IMR-90 (cell line): ENCODE results near the gene SLC4A5.

Source experiments
- CTCF ChIP-seq: conservative IDR thresholded peaks from 2 replicates; pipeline ENCODE4 v1.5.1; 2012; ENCODE audit warnings: mild to moderate bottlenecking, low read depth, low read length, improper control_type of control experiment
- ELK1 ChIP-seq: fragments of 150-350 bp; IDR thresholded peaks from 2 replicates; pipeline ENCODE4 v1.6.1; 2016; ENCODE audit warnings: low read depth, mild to moderate bottlenecking, low read length, moderate library complexity, borderline replicate concordance
- MAFK ChIP-seq: IDR thresholded peaks from 2 replicates; pipeline ENCODE4 v1.6.1; 2012; ENCODE audit warnings: low read depth, low read length, improper control_type of control experiment
- MAZ ChIP-seq: IDR thresholded peaks from 2 replicates; pipeline ENCODE4 v1.6.1; 2012; ENCODE audit warnings: low read depth, mild to moderate bottlenecking, low read length, improper control_type of control experiment, moderate library complexity, borderline replicate concordance
- MXI1 ChIP-seq: IDR thresholded peaks from 2 replicates; pipeline ENCODE4 v1.6.1; 2012; ENCODE audit warnings: low read depth, mild to moderate bottlenecking, low read length, moderate library complexity, borderline replicate concordance
- NFE2L2 ChIP-seq: fragments of 150-350 bp; IDR thresholded peaks from 2 replicates; pipeline ENCODE4 v1.6.1; 2016; ENCODE audit warnings: low read depth, mild to moderate bottlenecking, low read length
- POLR2A ChIP-seq: IDR thresholded peaks from 2 replicates; pipeline ENCODE4 v1.6.1; 2012; ENCODE audit warnings: mild to moderate bottlenecking, low read depth, low read length
- SMC3 ChIP-seq: fragments of 150-350 bp; IDR thresholded peaks from 2 replicates; pipeline ENCODE4 v1.6.1; 2016; ENCODE audit warnings: low read depth, mild to moderate bottlenecking, antibody characterized with exemption, low read length, moderate library complexity

- TF ChIP-seq CTCF (no peak), POLR2A (no peak), MAFK (no peak), NFE2L2 (no peak), MAZ (no peak), MXI1 (no peak), ELK1 (no peak), SMC3 (no peak)
Observed at GRCh38 chr2:74252036-74252435, 91.2 kb downstream of the SLC4A5 start.
